ENCODE results near the gene ANKZF1. TPM values are rescaled to one million over a fixed set of nuclear protein-coding genes. Genes with fewer than 3 reads are reported as not detected.

The ANKZF1 gene
- total RNA-seq, 4 donors from 2014 or later: 13.0 to 23.0 (median 19.1) TPM

DNA sequence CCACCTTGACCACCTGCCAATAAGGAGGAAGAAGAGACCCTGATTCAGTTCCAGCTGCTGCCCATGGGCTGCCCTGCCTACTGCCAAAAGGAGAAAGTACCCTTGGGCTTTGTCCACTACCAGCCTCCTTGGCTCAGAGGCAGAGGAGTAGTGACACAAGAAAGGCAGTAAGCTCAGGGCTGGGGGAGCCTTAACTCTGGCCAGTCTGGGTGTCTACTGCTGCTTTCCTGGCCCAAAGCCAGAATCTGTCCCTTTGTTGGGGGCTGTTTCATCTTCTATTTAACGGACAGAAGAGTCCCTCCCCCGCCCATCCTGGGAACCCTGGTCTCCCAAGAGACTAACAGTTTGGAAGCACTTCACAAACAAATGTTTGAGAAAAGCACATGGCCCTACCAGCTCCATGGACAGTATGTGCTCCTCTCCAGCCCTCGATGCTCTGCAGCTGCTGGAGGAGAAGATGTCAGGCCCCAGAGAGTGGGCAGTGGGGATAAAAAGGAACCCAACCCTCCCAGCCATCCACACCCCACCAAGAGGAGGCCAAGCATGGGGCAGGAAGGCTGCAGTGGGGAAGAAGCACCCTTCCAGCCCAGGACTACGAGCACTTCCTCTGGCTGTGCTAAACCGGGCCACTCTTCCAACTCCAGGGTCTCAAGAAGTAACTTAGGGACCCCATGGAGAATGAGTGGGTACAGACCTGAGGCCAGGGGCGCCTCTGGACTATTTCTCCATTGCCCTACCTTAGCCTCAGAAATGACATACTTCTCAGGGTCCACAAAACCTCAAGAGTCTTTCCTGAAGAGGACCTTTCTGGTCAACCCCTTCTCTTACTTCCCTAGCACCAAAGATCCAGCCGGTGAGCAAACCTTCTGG is 1.3 kb upstream of the ANKZF1 start:
- in situ Hi-C loops (cut with MboI; ENCODE audit: low sequenced_read_pairs in 4 of 4) (no loop called here), intact Hi-C loops (cut with DNase I; ENCODE audit: low total_unique reads) (loop anchor here (5.0 kb wide), 1 partner anchor 269 kb away; the partner anchor contains the start of gene GMPPA)
- DNase-seq (no peak), ATAC-seq (no peak)
- Histone ChIP-seq H3K27ac (peak overlapping the region; percentile 85 to 99 (median 90)), H3K4me3 (peak overlapping the region; percentile 73 to 95 (median 90)), H3K4me1 (peaks cover 22 to 27% of the 10 kb centered on the region in 2 donors), H3K9me3 (no peaks in the 10 kb centered on the region), H3K36me3 (peaks cover 9 to 59% of the 10 kb centered on the region in 2 donors), H3K27me3 (no peaks in the 10 kb centered on the region)
- TF ChIP-seq, protein P1, sequence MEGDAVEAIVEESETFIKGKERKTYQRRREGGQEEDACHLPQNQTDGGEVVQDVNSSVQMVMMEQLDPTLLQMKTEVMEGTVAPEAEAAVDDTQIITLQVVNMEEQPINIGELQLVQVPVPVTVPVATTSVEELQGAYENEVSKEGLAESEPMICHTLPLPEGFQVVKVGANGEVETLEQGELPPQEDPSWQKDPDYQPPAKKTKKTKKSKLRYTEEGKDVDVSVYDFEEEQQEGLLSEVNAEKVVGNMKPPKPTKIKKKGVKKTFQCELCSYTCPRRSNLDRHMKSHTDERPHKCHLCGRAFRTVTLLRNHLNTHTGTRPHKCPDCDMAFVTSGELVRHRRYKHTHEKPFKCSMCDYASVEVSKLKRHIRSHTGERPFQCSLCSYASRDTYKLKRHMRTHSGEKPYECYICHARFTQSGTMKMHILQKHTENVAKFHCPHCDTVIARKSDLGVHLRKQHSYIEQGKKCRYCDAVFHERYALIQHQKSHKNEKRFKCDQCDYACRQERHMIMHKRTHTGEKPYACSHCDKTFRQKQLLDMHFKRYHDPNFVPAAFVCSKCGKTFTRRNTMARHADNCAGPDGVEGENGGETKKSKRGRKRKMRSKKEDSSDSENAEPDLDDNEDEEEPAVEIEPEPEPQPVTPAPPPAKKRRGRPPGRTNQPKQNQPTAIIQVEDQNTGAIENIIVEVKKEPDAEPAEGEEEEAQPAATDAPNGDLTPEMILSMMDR (IDR thresholded peaks at IDR 0.05 in 4 of 5, conservative IDR thresholded peaks at IDR 0.05 in 1 of 5): no peak
- no peak for TF ChIP-seq POLR2A (IDR thresholded peaks at IDR 0.05)

DNA sequence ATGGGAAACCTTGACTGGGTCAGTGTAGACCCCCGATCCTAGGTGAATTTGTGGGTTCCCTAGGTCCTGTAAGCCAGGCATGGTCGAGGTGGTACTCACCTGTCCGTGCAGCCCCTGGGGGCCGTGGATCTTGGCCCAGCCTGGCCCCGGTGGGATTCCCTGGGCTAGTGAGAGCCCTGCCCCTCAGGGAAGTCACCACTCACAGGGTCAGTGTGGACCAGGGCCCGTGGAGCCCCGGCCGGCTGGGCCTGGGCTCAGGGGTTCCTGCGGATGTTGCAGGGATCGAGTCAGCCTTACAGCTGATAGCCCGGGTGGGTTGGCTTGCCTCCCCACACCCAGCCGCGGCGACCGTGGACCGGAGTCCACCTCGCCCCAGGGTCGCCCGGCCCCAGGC is 698 bp upstream of the ANKZF1 start:
- DNase-seq (peak in 1 of 2 donors; percentile 49), ATAC-seq (peak in 1 of 2 donors; percentile 12)
- intact Hi-C loops (cut with DNase I; ENCODE audit: low total_unique reads) (loop anchor here (1.0 to 5.0 kb wide), 7 partner anchors 10 to 268 kb away; partner anchors contain the start of genes DNAJB2, GLB1L, GMPPA and NHEJ1), in situ Hi-C loops (cut with MboI; ENCODE audit: low sequenced_read_pairs in 4 of 4) (no loop called here)
- H3K36me3 ChIP-seq: peaks cover 4 to 59% of the 10 kb centered on the region in 2 donors
- no peaks in the 10 kb centered on the region for H3K9me3 ChIP-seq
- TF ChIP-seq POLR2A (IDR thresholded peaks at IDR 0.05): no peak
- TF ChIP-seq, protein P1 (IDR thresholded peaks at IDR 0.05 in 4 of 5, conservative IDR thresholded peaks at IDR 0.05 in 1 of 5): no peak
- peaks cover 22 to 27% of the 10 kb centered on the region in 2 donors for H3K4me1 ChIP-seq
- H3K27ac ChIP-seq: peak overlapping the region; percentile 85 to 99 (median 90)
- H3K4me3 ChIP-seq: peak overlapping the region; percentile 73 to 95 (median 90)
- no peaks in the 10 kb centered on the region for H3K27me3 ChIP-seq

DNA sequence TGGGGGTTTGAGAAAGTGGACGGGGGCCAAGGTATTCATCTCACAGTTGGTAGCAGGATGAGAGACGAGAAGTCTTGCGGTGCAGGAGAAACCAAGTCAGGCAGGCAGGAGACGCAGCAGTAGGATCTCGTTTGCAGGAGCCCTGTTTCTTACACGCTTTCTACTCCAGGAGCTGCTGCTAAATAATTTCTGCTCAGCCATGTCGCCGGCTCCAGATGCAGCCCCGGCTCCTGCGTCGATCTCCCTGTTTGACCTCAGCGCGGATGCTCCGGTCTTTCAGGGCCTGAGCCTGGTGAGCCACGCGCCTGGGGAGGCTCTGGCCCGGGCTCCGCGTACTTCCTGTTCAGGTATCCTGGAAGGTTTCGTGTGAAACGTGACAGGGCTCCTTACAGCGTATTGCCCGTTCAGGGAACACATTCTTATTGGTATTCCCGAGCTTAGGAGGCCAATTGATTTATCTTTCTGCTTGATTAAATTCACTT is 494 bp downstream of the ANKZF1 start:
- intact Hi-C loops (cut with DNase I; ENCODE audit: low total_unique reads) (no loop called here), in situ Hi-C loops (cut with MboI; ENCODE audit: low sequenced_read_pairs in 4 of 4) (no loop called here)
- H3K4me1 ChIP-seq: peaks cover 22 to 27% of the 10 kb centered on the region in 2 donors
- peak; percentile 21 to 26 for ATAC-seq
- peak in 1 of 2 donors; percentile 52 for DNase-seq
- TF ChIP-seq POLR2A (IDR thresholded peaks at IDR 0.05): no peak
- TF ChIP-seq, protein P1 (IDR thresholded peaks at IDR 0.05 in 4 of 5, conservative IDR thresholded peaks at IDR 0.05 in 1 of 5): no peak
- peak overlapping the region; percentile 85 to 99 (median 90) for H3K27ac ChIP-seq
- H3K9me3 ChIP-seq: no peaks in the 10 kb centered on the region
- H3K27me3 ChIP-seq: no peaks in the 10 kb centered on the region
- H3K36me3 ChIP-seq: peaks cover 0 to 59% of the 10 kb centered on the region in 2 donors
- H3K4me3 ChIP-seq: peak overlapping the region; percentile 73 to 92 (median 82)

DNA sequence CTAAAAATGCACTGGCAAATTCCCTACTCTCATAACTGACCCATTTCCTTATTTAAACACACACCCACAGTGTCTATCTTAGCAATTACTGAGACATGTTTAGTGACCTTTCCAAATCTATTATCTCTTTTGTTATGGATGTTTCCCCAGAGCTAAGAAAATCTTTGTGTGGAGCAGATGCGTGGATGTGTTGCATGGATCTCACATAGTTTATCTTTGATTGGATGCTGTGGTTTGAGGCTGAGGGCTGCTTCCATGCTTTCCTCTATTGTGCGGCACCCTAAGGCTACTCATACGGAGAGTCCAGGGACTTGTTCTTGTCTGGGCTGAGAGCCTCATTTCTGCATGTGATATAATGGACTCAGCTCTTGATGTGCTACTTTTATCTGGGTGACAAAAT is 4.7 kb downstream of the ANKZF1 start:
- intact Hi-C loops (cut with DNase I; ENCODE audit: low total_unique reads): no loop called here
- no peaks in the 10 kb centered on the region for H3K27me3 ChIP-seq
- DNase-seq (no peak), ATAC-seq (no peak)
- peaks cover 0 to 66% of the 10 kb centered on the region in 2 donors for H3K36me3 ChIP-seq
- in situ Hi-C loops (cut with MboI; ENCODE audit: low sequenced_read_pairs in 4 of 4): no loop called here
- H3K4me1 ChIP-seq: peaks cover 10 to 12% of the 10 kb centered on the region in 2 donors
- no peak overlapping the region for H3K4me3 ChIP-seq
- TF ChIP-seq, protein P1 (IDR thresholded peaks at IDR 0.05 in 4 of 5, conservative IDR thresholded peaks at IDR 0.05 in 1 of 5): no peak
- H3K9me3 ChIP-seq: no peaks in the 10 kb centered on the region
- H3K27ac ChIP-seq: no peak overlapping the region
